Lower leg skin (tissue), 3 donors: Measurements from ENCODE around the gene APP.

Experiments
- POLR2A ChIP-seq, 2 donors: fragments of 450-650 bp; IDR thresholded peaks; one replicate each; pipeline ENCODE4 v1.6.1; 2016 to 2017; ENCODE audit warnings: antibody characterized with exemption in 2 of 2, mild to moderate bottlenecking in 1 of 2, moderate library complexity in 1 of 2
- TF ChIP-seq, protein P1 (sequence below), 3 donors: fragments of 450-650 bp; IDR thresholded peaks; one replicate each; pipeline ENCODE4 v1.5.1; 2016; ENCODE audit warnings: antibody characterized with exemption in 3 of 3, mild to moderate bottlenecking in 3 of 3, moderate library complexity in 2 of 3

DNA sequence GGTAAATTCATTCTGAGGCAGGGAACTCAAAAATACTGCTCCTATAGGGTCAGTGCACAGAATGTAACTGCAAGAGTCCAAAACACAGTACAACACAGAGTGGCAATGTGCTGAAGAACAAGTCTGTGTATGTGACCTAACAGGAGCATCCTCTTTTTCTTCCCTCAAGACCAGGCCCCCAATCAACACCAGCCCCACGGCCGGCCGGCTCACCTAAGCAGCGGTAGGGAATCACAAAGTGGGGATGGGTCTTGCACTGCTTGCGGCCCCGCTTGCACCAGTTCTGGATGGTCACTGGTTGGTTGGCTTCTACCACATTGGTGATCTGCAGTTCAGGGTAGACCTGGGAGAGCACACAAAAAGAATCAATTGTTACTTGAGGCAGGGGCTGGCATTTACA, 80.8 kb downstream of the APP start:
- TF ChIP-seq, protein P1, sequence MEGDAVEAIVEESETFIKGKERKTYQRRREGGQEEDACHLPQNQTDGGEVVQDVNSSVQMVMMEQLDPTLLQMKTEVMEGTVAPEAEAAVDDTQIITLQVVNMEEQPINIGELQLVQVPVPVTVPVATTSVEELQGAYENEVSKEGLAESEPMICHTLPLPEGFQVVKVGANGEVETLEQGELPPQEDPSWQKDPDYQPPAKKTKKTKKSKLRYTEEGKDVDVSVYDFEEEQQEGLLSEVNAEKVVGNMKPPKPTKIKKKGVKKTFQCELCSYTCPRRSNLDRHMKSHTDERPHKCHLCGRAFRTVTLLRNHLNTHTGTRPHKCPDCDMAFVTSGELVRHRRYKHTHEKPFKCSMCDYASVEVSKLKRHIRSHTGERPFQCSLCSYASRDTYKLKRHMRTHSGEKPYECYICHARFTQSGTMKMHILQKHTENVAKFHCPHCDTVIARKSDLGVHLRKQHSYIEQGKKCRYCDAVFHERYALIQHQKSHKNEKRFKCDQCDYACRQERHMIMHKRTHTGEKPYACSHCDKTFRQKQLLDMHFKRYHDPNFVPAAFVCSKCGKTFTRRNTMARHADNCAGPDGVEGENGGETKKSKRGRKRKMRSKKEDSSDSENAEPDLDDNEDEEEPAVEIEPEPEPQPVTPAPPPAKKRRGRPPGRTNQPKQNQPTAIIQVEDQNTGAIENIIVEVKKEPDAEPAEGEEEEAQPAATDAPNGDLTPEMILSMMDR (IDR thresholded peaks at IDR 0.05) = no peak
- no peak for TF ChIP-seq POLR2A (IDR thresholded peaks at IDR 0.05)
